ENCODE measurements around the gene NELFB.
A peak's percentile ranks its signal among the peaks of the same experiment; 100 is the strongest.

Gene NELFB

DNA sequence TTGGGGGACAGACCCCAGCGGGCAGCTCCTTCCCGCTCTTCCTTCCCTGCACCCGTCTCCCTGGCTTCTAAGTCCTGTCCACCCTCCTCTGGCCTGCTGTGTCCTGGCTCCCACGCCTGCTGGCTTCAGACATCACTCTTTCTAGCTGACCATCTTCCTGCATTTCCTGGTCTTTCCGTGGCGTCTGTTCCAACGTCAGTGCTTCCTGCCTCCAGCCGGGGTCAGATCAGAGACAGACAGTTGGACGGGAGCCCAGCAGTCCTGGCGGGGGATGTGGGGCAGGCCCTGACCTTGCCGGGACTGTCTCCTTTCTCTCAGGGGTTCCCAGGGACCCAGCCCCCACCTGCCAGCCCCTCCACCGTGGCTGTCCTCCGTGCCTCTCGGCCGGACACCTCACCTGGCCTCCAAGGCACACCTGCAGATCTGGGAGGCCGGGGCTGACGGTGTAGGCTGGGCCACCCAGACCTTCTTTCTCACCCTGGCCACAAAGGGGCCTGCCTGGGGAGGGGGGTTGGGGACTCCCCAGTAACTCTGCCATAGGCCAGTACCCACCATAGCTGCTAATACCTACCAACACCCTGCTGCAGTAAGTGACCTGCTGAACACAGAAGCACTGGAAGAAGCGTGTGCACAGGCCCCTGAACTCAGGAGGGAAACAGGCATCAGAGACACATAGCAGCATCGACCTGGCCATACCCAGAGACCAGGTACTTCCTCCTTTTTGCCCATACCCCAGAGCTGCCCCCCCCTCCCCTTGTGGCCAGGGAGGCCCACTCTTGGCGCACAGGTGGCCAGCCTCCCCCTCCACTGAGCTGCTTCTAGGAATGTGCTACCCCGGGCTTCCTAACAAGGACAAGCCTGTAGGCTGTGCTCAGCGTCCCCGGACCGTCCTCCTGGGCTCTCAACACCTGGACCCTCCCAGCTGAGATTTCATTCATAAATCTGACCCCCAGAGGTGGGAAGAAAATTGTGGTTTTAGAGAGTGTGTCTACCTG lies 41.8 kb downstream of the NELFB start:
- CTCF ChIA-PET, result interaction anchor here (0.8 kb wide), 1 partner anchor 10 kb away, joined by 3 read pairs; no protein-coding TSS in a partner anchor
- H3K36me3 Mint-ChIP-seq, result peaks cover 1% of the 10 kb centered on the region
- peaks cover 88% of the 10 kb centered on the region for H3K27me3 Mint-ChIP-seq
- no peak overlapping the region for H3K27ac Mint-ChIP-seq
- no peak for DNase-seq
- H3K4me1 Mint-ChIP-seq, result peaks cover 22% of the 10 kb centered on the region
- H3K9me3 Mint-ChIP-seq, result no peaks in the 10 kb centered on the region
- H3K4me3 Mint-ChIP-seq, result peak overlapping the region; percentile 44

DNA sequence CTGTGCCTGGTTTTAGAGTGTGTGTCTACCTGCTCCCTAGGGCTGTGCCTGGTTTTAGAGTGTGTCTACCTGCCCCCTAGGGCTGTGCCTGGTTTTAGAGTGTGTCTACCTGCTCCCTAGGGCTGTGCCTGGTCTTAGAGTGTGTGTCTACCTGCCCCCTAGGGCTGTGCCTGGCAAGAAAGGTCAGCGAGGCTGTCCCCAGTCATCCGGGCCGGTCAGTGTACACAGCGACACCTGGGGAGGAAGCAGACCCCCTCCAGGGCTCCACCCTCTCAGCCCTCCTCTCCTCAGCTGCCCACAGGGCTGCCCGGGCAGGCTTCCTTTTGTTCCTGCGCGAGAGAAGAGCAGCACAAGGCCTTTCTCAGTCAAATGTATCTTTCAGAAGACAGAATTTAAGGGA lies 42.8 kb downstream of the NELFB start:
- CTCF ChIA-PET, result no interaction called here
- Mint-ChIP-seq H3K27ac (no peak overlapping the region), H3K4me3 (no peak overlapping the region), H3K9me3 (no peaks in the 10 kb centered on the region), H3K27me3 (peaks cover 81% of the 10 kb centered on the region), H3K36me3 (peaks cover 1% of the 10 kb centered on the region), H3K4me1 (peaks cover 22% of the 10 kb centered on the region)
- DNase-seq, result no peak

- H3K9me3 Mint-ChIP-seq, result no peaks in the 10 kb centered on the region
- H3K27ac Mint-ChIP-seq, result no peak overlapping the region
- peaks cover 22% of the 10 kb centered on the region for H3K4me1 Mint-ChIP-seq
- H3K27me3 Mint-ChIP-seq, result peaks cover 80% of the 10 kb centered on the region
- H3K36me3 Mint-ChIP-seq, result peaks cover 1% of the 10 kb centered on the region
- no peak overlapping the region for H3K4me3 Mint-ChIP-seq
- CTCF ChIA-PET, result no interaction called here
- no peak for DNase-seq
These were observed 43.5 kb downstream of the NELFB start for GRCh38 chr9:137298401-137299202.

DNA sequence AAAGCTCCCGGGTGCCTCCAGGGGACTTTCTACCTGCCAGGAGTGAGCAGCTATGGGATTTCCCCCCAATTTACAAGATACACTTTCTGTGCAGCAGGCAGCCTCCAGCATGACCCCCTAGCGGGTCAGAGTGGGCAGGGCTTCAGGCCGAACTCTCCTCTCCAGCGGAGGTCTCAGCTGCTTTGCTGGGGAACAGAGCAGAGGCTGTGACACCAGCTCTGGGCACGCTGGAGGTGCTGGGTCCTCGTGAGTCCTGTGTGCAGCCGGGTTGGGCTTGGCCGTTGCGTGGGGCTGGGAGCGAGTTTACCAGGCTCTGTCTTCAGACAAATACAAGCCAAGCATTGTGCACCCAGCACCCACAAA lies 44.1 kb downstream of the NELFB start:
- peaks cover 1% of the 10 kb centered on the region for H3K36me3 Mint-ChIP-seq
- no peak for DNase-seq
- H3K27ac Mint-ChIP-seq, result no peak overlapping the region
- peaks cover 20% of the 10 kb centered on the region for H3K4me1 Mint-ChIP-seq
- peaks cover 78% of the 10 kb centered on the region for H3K27me3 Mint-ChIP-seq
- H3K4me3 Mint-ChIP-seq, result no peak overlapping the region
- CTCF ChIA-PET, result no interaction called here
- no peaks in the 10 kb centered on the region for H3K9me3 Mint-ChIP-seq

- Mint-ChIP-seq H3K27me3 (peaks cover 71% of the 10 kb centered on the region), H3K27ac (no peak overlapping the region), H3K9me3 (no peaks in the 10 kb centered on the region), H3K36me3 (peaks cover 1% of the 10 kb centered on the region), H3K4me3 (peak overlapping the region; percentile 21), H3K4me1 (peaks cover 16% of the 10 kb centered on the region)
- DNase-seq, result no peak
- CTCF ChIA-PET, result no interaction called here
These were observed 44.8 kb downstream of the NELFB start for GRCh38 chr9:137299938-137300337.

DNA sequence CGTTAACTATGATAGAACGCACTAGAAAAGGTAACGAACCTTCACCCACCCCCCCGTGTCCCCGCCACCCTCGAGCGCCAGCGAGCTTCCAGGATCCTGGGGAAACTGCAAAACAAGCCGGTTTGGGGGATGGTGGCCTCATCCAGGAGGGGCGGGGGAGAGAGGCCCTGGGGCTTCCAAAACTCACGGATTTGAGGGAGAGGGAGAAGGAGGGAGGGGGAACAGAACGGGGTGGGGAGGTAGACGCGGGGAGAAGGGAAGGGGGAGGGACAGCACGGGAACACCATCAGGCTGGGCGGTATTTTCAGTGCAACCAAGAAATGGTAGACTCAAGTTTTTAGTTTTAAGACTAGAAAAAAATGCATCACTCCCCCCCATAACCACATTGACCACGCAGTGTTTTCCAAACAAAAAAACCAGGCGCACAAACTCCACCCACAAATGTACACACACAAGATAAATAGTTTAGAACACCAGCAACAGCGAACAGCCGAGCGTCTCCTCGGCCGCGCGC lies 45.5 kb downstream of the NELFB start:
- peak overlapping the region; percentile 65 for H3K4me3 Mint-ChIP-seq
- CTCF ChIA-PET, result no interaction called here
- H3K4me1 Mint-ChIP-seq, result peaks cover 23% of the 10 kb centered on the region
- H3K27me3 Mint-ChIP-seq, result peaks cover 72% of the 10 kb centered on the region
- H3K9me3 Mint-ChIP-seq, result no peaks in the 10 kb centered on the region
- H3K27ac Mint-ChIP-seq, result no peak overlapping the region
- H3K36me3 Mint-ChIP-seq, result peaks cover 1% of the 10 kb centered on the region
- no peak for DNase-seq

GRCh38 chr9:137301081-137301947 lies 46.2 kb downstream of the NELFB start:
- DNase-seq, result no peak
- CTCF ChIA-PET, result interaction anchor here (1.1 to 1.9 kb wide), 7 partner anchors 8 to 230 kb away, joined by 3 to 7 read pairs (median 4); partner anchors contain the start of gene TOR4A
- peaks cover 26% of the 10 kb centered on the region for H3K4me1 Mint-ChIP-seq
- peak overlapping the region; percentile 56 for H3K4me3 Mint-ChIP-seq
- peaks cover 70% of the 10 kb centered on the region for H3K27me3 Mint-ChIP-seq
- H3K9me3 Mint-ChIP-seq, result no peaks in the 10 kb centered on the region
- H3K36me3 Mint-ChIP-seq, result peaks cover 1% of the 10 kb centered on the region
- H3K27ac Mint-ChIP-seq, result no peak overlapping the region

- H3K4me1 Mint-ChIP-seq, result peaks cover 22% of the 10 kb centered on the region
- CTCF ChIA-PET, result interaction anchor here (1.1 to 1.9 kb wide), 7 partner anchors 9 to 229 kb away, joined by 3 to 7 read pairs (median 4); partner anchors contain the start of gene TOR4A
- peak; percentile 93 for DNase-seq
- no peak within 1 kb of the TSS for H3K27ac Mint-ChIP-seq
- H3K27me3 Mint-ChIP-seq, result peaks cover 70% of the 10 kb centered on the region
- peak within 1 kb of the TSS; percentile 56 for H3K4me3 Mint-ChIP-seq
- no peaks in the 10 kb centered on the region for H3K9me3 Mint-ChIP-seq
- peaks cover 1% of the 10 kb centered on the region for H3K36me3 Mint-ChIP-seq
These were observed 47.0 kb downstream of the NELFB start, which contains the start of gene NRARP for GRCh38 chr9:137302118-137302448. Gene NRARP, minus strand, starts transcription at chr9:137302271. Its CDS starts 343 bp downstream, at chr9:137301928.

DNA sequence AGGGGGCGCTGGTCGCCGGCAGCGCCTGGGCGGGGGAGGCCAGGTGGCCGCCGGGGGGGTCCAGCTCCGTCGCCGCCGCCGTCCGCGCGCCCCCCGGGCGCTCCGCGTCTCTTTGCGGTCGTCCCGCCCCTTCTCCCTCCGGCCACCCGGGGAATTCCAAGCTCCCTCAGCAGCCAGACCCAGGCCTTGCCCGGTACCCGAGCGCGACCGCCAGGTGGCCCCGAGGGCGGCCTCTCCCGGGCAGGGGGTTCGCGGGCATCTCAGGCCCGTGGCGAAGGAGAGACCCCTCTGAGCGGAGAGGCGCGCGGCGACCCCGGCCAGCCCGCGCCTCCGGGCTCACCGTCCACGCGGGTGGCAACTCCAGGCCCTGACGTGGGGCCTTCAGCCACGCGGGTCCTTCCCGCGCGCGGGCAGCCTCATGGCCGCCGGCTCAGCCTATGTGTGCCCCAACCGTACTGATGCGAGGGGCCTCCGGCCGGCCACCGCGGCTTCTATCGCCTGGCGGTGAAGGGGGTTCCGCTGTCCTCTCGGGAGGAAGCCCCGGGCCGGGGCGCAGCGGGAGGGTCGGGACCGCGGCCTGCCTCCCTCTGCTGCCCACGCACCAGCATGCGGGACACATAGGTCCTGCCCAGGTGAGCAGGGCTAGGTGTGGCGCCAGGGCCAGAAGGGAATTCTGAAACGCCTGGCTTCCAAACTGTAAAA lies 47.5 kb downstream of the NELFB start:
- DNase-seq, result no peak
- H3K4me1 Mint-ChIP-seq, result peaks cover 26% of the 10 kb centered on the region
- H3K4me3 Mint-ChIP-seq, result no peak overlapping the region
- no peak overlapping the region for H3K27ac Mint-ChIP-seq
- CTCF ChIA-PET, result interaction anchor here (1.3 to 1.9 kb wide), 6 partner anchors 19 to 229 kb away, joined by 3 to 7 read pairs (median 4); partner anchors contain the start of gene TOR4A
- H3K27me3 Mint-ChIP-seq, result peaks cover 70% of the 10 kb centered on the region
- H3K9me3 Mint-ChIP-seq, result no peaks in the 10 kb centered on the region
- peaks cover 1% of the 10 kb centered on the region for H3K36me3 Mint-ChIP-seq

DNA sequence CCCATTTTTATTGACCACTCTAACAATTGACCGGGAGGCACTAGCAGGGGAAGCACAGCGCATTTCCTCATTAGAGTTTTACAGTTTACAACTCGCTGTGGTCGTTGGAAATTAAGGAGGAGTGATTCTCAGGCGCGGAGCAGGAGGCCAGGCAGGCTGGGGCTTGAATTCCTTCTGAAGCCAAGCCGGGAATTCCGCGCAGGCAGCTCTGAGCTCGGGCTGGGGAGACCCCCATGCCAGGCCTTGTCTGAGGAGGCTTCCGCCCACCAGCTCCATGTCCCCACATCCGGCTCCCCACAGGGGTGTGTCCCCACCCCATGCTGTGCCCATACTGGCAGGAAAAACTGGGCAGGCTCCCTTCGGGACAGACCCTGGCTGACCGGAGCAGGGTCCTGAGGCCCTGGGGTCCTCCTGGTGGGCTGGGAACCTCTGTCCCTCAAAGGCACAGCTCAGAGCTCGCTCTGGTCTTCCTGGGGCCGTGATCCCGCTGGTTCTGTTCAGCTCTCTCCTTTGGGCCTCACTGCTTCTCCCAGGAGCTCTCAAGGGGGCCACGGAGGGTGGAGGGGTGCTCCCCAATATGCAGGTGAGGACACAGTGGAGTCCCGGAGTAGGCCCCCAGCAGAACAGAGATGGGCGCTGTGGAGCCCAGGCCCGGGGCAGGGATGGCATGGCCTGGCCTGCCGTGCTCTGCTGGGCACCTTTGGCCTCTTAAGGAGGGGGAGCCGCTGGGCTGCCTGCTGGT lies 48.2 kb downstream of the NELFB start:
- no peak overlapping the region for H3K27ac Mint-ChIP-seq
- CTCF ChIA-PET, result interaction anchor here (1.0 kb wide), 1 partner anchor 9 kb away, joined by 4 read pairs; no protein-coding TSS in a partner anchor

GRCh38 chr9:137303893-137304382 lies 48.8 kb downstream of the NELFB start:
- DNase-seq, result no peak
- no peak overlapping the region for H3K27ac Mint-ChIP-seq
- peaks cover 68% of the 10 kb centered on the region for H3K27me3 Mint-ChIP-seq
- H3K36me3 Mint-ChIP-seq, result peaks cover 1% of the 10 kb centered on the region
- CTCF ChIA-PET, result interaction anchor here (1.0 kb wide), 1 partner anchor 10 kb away, joined by 4 read pairs; no protein-coding TSS in a partner anchor
- H3K9me3 Mint-ChIP-seq, result no peaks in the 10 kb centered on the region
- peaks cover 26% of the 10 kb centered on the region for H3K4me1 Mint-ChIP-seq
- H3K4me3 Mint-ChIP-seq, result no peak overlapping the region

More for the DNA sequence above, 48.2 kb downstream of the NELFB start:
- peaks cover 1% of the 10 kb centered on the region for H3K36me3 Mint-ChIP-seq
- H3K9me3 Mint-ChIP-seq, result no peaks in the 10 kb centered on the region
- peaks cover 68% of the 10 kb centered on the region for H3K27me3 Mint-ChIP-seq
- H3K4me1 Mint-ChIP-seq, result peaks cover 26% of the 10 kb centered on the region
- no peak for DNase-seq
- no peak overlapping the region for H3K4me3 Mint-ChIP-seq

DNA sequence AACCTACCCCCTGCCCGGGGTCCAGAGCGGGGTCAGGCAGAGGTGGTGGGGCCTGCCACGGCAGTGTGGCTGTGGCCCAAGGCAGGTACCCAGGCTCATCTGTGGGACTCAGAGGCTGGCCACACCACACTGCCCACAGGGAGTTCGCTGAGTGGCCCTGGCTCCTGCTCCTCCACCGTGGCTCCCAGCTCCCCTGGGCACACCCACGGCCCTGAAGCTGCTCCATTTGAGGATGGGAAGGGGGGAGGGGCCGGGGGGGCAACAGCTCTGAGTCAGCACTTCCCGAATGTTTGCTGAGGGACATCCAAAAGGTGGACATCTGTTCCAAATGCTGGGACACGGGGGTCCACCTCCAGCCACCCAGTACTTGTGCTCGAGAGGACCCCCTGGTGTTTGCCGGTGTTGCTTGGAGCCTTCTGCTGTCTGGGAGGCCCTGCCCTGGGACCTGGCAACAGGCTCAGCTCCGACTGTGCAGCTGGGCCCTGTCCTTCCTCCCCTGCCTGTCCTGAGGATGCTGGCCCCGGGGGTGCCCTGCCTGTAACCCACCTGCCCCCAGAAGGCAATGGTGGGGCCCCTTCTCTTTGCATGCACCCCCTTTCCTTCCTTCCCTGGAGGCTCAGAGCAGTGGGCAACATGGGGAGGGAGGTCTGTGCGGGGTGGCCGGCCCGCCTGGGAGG lies 49.4 kb downstream of the NELFB start:
- Mint-ChIP-seq H3K27ac (no peak overlapping the region), H3K27me3 (peaks cover 64% of the 10 kb centered on the region), H3K4me3 (no peak overlapping the region), H3K9me3 (no peaks in the 10 kb centered on the region), H3K4me1 (peaks cover 26% of the 10 kb centered on the region), H3K36me3 (peaks cover 1% of the 10 kb centered on the region)
- no peak for DNase-seq
- CTCF ChIA-PET, result no interaction called here

All from activated naive CD4-positive, alpha-beta T cell treated with anti-CD3 and anti-CD28 coated beads, Interleukin-2, amount 10 ng/mL, durations not matched to agents 7 days and 5 days (primary cell).